ENCODE measurements around the gene TMEM154.

TMEM154 gene

GRCh38 chr4:152684587-152684986 lies 4.8 kb upstream of the TMEM154 start:
- no peak for ATAC-seq

DNA sequence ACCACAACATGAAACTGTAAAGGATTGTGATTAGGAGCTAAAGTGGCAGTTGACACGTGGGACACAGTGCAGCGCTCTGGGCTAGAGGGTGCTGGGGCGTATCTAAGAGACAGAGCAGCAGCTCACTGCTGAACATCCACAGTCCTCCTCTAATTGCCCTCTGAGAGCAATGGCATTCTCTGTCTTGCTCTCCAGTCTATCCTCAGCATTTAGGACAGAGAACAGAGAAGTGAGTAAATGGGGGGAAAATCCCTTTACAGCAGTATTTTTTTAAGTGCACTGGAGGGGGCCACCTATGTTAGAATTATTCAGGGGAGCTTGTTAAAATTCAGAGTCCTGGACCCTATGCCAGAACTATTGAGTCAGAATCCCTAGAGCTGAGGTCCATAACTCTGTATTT lies 4.2 kb upstream of the TMEM154 start:
- TF ChIP-seq BACH2 (CRISPR knock-in tag; IDR thresholded peaks at IDR 0.05; ENCODE audit: borderline replicate concordance): no peak
- no peak for TF ChIP-seq ZFP3 (CRISPR knock-in tag; IDR thresholded peaks at IDR 0.05)
- no peak for TF ChIP-seq ZNF70 (CRISPR knock-in tag; IDR thresholded peaks at IDR 0.05)
- no peak for TF ChIP-seq POU6F1 (CRISPR knock-in tag; IDR thresholded peaks at IDR 0.05; ENCODE audit: borderline replicate concordance, low read depth)
- no peak for TF ChIP-seq CSRNP3 (CRISPR knock-in tag; IDR thresholded peaks at IDR 0.05)
- no peak for TF ChIP-seq ARNTL (CRISPR knock-in tag; IDR thresholded peaks at IDR 0.05; ENCODE audit: borderline replicate concordance, low read depth)
- no peak for TF ChIP-seq ZNF565 (CRISPR knock-in tag; conservative IDR thresholded peaks at IDR 0.05; ENCODE audit: low read depth)
- no peak for TF ChIP-seq ESRRG (CRISPR knock-in tag; IDR thresholded peaks at IDR 0.05)
- TF ChIP-seq SNAI2 (CRISPR knock-in tag; IDR thresholded peaks at IDR 0.05): no peak
- TF ChIP-seq OSR1 (CRISPR knock-in tag; IDR thresholded peaks at IDR 0.05): no peak
- no peak for TF ChIP-seq CREB5 (CRISPR knock-in tag; IDR thresholded peaks at IDR 0.05; ENCODE audit: low read depth)
- no peak for ATAC-seq

More at GRCh38 chr4:152684587-152684986, 4.8 kb upstream of the TMEM154 start:
- TF ChIP-seq ZNF70 (CRISPR knock-in tag; IDR thresholded peaks at IDR 0.05) (no peak), POU6F1 (CRISPR knock-in tag; IDR thresholded peaks at IDR 0.05; ENCODE audit: borderline replicate concordance, low read depth) (no peak), CSDC2 (CRISPR knock-in tag; IDR thresholded peaks at IDR 0.05) (no peak), ARNTL (CRISPR knock-in tag; IDR thresholded peaks at IDR 0.05; ENCODE audit: borderline replicate concordance, low read depth) (no peak), ZNF565 (CRISPR knock-in tag; conservative IDR thresholded peaks at IDR 0.05; ENCODE audit: low read depth) (no peak), CREB5 (CRISPR knock-in tag; IDR thresholded peaks at IDR 0.05; ENCODE audit: low read depth) (no peak), TSHZ2 (CRISPR knock-in tag; IDR thresholded peaks at IDR 0.05) (no peak), ZFP30 (CRISPR knock-in tag; IDR thresholded peaks at IDR 0.05) (no peak)

DNA sequence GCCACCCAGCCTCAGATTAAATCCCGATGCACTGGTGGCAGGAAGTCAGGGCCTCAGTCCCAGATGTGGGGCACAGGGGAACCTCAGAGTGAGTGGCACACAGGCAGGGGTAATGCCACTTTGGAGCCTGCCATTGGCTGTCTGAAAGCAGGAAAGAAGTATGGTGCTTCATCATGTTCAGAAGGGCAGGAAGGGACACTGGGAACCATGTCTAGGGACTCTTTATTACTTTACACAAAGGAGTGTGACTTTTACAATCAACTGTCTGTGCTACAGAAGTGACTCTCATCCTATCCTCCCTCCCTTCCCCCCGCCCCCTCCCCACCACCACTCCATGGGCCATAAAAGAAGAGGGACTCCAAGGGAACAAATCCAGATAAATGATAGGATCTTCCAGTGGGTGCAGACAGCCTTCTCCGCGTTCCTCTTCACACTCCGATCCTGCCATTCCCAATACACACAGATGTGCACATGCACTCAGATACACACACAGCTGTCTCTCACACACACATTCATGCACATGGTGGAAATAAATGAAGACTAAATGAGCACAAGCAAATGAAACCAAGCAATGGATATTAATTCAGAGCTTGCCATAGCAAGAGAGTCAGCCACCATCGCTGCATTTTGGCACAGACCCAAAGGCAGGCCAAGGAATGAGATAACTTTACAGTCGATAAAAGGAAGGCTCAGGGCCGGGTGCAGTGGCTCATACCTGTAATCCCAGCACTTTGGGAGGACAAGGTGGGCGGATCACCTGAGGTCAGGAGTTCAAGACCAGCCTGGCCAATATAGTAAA lies 2.5 kb upstream of the TMEM154 start:
- TF ChIP-seq TOX (CRISPR knock-in tag; IDR thresholded peaks at IDR 0.05; ENCODE audit: borderline replicate concordance) (no peak), ISL1 (CRISPR knock-in tag; IDR thresholded peaks at IDR 0.05) (no peak), TSHZ2 (CRISPR knock-in tag; IDR thresholded peaks at IDR 0.05) (no peak), BACH2 (CRISPR knock-in tag; IDR thresholded peaks at IDR 0.05; ENCODE audit: borderline replicate concordance) (no peak), GLIS3 (CRISPR knock-in tag; IDR thresholded peaks at IDR 0.05) (no peak), ESRRG (CRISPR knock-in tag; IDR thresholded peaks at IDR 0.05) (no peak), SNAI2 (CRISPR knock-in tag; IDR thresholded peaks at IDR 0.05) (no peak), ZC3H10 (CRISPR knock-in tag; IDR thresholded peaks at IDR 0.05) (no peak), ZFP30 (CRISPR knock-in tag; IDR thresholded peaks at IDR 0.05) (no peak), OSR1 (CRISPR knock-in tag; IDR thresholded peaks at IDR 0.05) (no peak), CSDC2 (CRISPR knock-in tag; IDR thresholded peaks at IDR 0.05) (no peak)
- TF ChIP-seq, protein P1, sequence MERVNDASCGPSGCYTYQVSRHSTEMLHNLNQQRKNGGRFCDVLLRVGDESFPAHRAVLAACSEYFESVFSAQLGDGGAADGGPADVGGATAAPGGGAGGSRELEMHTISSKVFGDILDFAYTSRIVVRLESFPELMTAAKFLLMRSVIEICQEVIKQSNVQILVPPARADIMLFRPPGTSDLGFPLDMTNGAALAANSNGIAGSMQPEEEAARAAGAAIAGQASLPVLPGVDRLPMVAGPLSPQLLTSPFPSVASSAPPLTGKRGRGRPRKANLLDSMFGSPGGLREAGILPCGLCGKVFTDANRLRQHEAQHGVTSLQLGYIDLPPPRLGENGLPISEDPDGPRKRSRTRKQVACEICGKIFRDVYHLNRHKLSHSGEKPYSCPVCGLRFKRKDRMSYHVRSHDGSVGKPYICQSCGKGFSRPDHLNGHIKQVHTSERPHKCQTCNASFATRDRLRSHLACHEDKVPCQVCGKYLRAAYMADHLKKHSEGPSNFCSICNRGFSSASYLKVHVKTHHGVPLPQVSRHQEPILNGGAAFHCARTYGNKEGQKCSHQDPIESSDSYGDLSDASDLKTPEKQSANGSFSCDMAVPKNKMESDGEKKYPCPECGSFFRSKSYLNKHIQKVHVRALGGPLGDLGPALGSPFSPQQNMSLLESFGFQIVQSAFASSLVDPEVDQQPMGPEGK (CRISPR knock-in tag; IDR thresholded peaks at IDR 0.05; ENCODE audit: borderline replicate concordance): no peak
- ATAC-seq: no peak
